ENCODE data around the gene HARS2.

GRCh38 chr5:140677947-140678346 is 13.3 kb upstream of the HARS2 start:
- no peak for TF ChIP-seq CTCF (IDR thresholded peaks at IDR 0.05; ENCODE audit: low read depth, low read length, poor library complexity, severe bottlenecking)
- no peak for TF ChIP-seq EZH2phosphoT487 (IDR thresholded peaks at IDR 0.05; ENCODE audit: borderline replicate concordance, low read length)

All from DOHH2 (cell line).